HG03439 (cell line): ENCODE measurements around the gene DDX51.
"Not testable (repeated sequence)": the region's sequence is repeated elsewhere in the genome, so short reads cannot be mapped to it uniquely, and the experiment has no call there.

Experiments
- ATAC-seq: cut with Tn5 transposase; IDR thresholded peaks from one replicate; pipeline ENCODE4 v1.9.1; 2021; ENCODE audit warnings: mild to moderate bottlenecking, moderate library complexity; ENCODE audit not compliant: unreplicated experiment

Gene DDX51

GRCh38 chr12:132123970-132124765, 20.0 kb downstream of the DDX51 start:
- no peak for ATAC-seq

GRCh38 chr12:132121283-132121682, 22.8 kb downstream of the DDX51 start:
- ATAC-seq = no peak

GRCh38 chr12:132118876-132119275, 25.2 kb downstream of the DDX51 start:
- no peak for ATAC-seq

GRCh38 chr12:132117558-132117875, 26.6 kb downstream of the DDX51 start:
- ATAC-seq = no peak

- ATAC-seq = no peak
These were observed 27.2 kb downstream of the DDX51 start for GRCh38 chr12:132116709-132117557.

- no peak for ATAC-seq
These were observed 28.6 kb downstream of the DDX51 start for GRCh38 chr12:132115500-132115899.

- no peak for ATAC-seq
These were observed 29.5 kb downstream of the DDX51 start for GRCh38 chr12:132114667-132115066.

GRCh38 chr12:132111654-132112304, 32.3 kb downstream of the DDX51 start:
- no peak for ATAC-seq

- ATAC-seq = no peak
These were observed 33.4 kb downstream of the DDX51 start for GRCh38 chr12:132110677-132111076.

GRCh38 chr12:132109741-132110140, 34.4 kb downstream of the DDX51 start:
- no peak for ATAC-seq

GRCh38 chr12:132108211-132108832, 35.8 kb downstream of the DDX51 start:
- no peak for ATAC-seq

- ATAC-seq = no peak
These were observed 37.2 kb downstream of the DDX51 start for GRCh38 chr12:132106921-132107320.

GRCh38 chr12:132105467-132105866, 38.7 kb downstream of the DDX51 start:
- ATAC-seq = no peak

- no peak for ATAC-seq
These were observed 40.4 kb downstream of the DDX51 start for GRCh38 chr12:132103542-132104308.

- ATAC-seq = not testable (repeated sequence)
These were observed 41.0 kb downstream of the DDX51 start for GRCh38 chr12:132103072-132103471.

- ATAC-seq = no peak
These were observed 41.8 kb downstream of the DDX51 start for GRCh38 chr12:132102297-132102696.

- ATAC-seq = no peak
These were observed 43.6 kb downstream of the DDX51 start for GRCh38 chr12:132100306-132101065.

GRCh38 chr12:132099739-132100138, 44.4 kb downstream of the DDX51 start:
- no peak for ATAC-seq

GRCh38 chr12:132095520-132096409, 48.4 kb downstream of the DDX51 start:
- no peak for ATAC-seq
